H1 (cell line): ENCODE results near the gene ANKRD50. TPM values are rescaled to one million over a fixed set of nuclear protein-coding genes. Genes with fewer than 3 reads are reported as not detected.

Source experiments
- CTCF ChIA-PET: fragments of 300-600 bp; sonication (Branson Sonifier 250); formaldehyde crosslinking; loops from one replicate; lab custom pipeline; 2021; ENCODE audit not compliant: partially characterized antibody; lab: Charles Lee
- POLR2A ChIA-PET: fragments of 300-600 bp; sonication (Branson Sonifier 250); formaldehyde crosslinking; loops from one replicate; lab custom pipeline; 2021; ENCODE audit warnings: inconsistent platforms; ENCODE audit not compliant: partially characterized antibody; lab: Charles Lee
- DNase-seq, 2 experiments: peaks; one replicate each; pipeline versions ENCODE4 v3.0.0 to v3.0.0-alpha.2; 2010 to 2022; ENCODE audit warnings: low spot score in 2 of 2, low read depth in 1 of 2, mixed read lengths in 1 of 2
- FAIRE-seq: peaks from 2 replicates; lab custom pipeline; 2011; peaks lifted over from hg19 to GRCh38; lab: Jason Lieb, UNC
- H2AFZ ChIP-seq: 2 replicates; pipeline ENCODE4 v1.8.1; 2012; ENCODE audit warnings: low read length, inconsistent platforms
- H2AK5ac ChIP-seq: 2 replicates; pipeline ENCODE4 v1.6.1; 2013; ENCODE audit warnings: low read depth, low read length
- H2BK120ac ChIP-seq: replicated peaks from 2 replicates; pipeline ENCODE3; 2013; ENCODE audit warnings: low read depth, low read length, inconsistent platforms
- H2BK12ac ChIP-seq: 2 replicates; pipeline ENCODE4 v1.6.1; 2013; ENCODE audit warnings: low read depth, low read length
- H2BK15ac ChIP-seq: 2 replicates; pipeline ENCODE4 v1.6.1; 2013; ENCODE audit warnings: low read length
- H2BK20ac ChIP-seq: 2 replicates; pipeline ENCODE4 v1.6.1; 2013; ENCODE audit warnings: low read length
- H2BK5ac ChIP-seq: 2 replicates; pipeline ENCODE4 v1.6.1; 2013; ENCODE audit warnings: low read depth, low read length
- H3K14ac ChIP-seq: 2 replicates; pipeline ENCODE4 v1.6.1; 2013; ENCODE audit warnings: inconsistent platforms; ENCODE audit not compliant: insufficient read length
- H3K18ac ChIP-seq: 2 replicates; pipeline ENCODE4 v1.6.1; 2013; ENCODE audit warnings: low read length; ENCODE audit errors: extremely low read depth
- H3K23ac ChIP-seq: 2 replicates; pipeline ENCODE4 v1.6.1; 2013; ENCODE audit warnings: inconsistent platforms; ENCODE audit not compliant: insufficient read length
- H3K23me2 ChIP-seq: 2 replicates; pipeline ENCODE4 v1.6.1; 2013; ENCODE audit warnings: low read depth, low read length
- H3K27ac ChIP-seq: 2 replicates; pipeline ENCODE4 v1.6.1; 2011; ENCODE audit warnings: low read depth, low read length, inconsistent platforms
- H3K27me3 ChIP-seq, 4 experiments: replicated peaks in 1 of 4; 1 replicate in 1 of 4; 2 replicates in 3 of 4; pipeline versions ENCODE4 v1.6.1 to v1.8.1; 2011 to 2013; ENCODE audit warnings: low read length in 3 of 4, mild to moderate bottlenecking in 3 of 4, inconsistent platforms in 2 of 4, mixed read lengths in 2 of 4, moderate library complexity in 1 of 4; ENCODE audit not compliant: control insufficient read depth in 3 of 4, insufficient read depth in 3 of 4; ENCODE audit errors: extremely low read depth in 1 of 4
- H3K36me3 ChIP-seq, 4 experiments: 2 replicates each; pipeline versions ENCODE4 v1.6.1 to v1.8.1; 2011 to 2013; ENCODE audit warnings: mild to moderate bottlenecking in 4 of 4, low read length in 3 of 4, moderate library complexity in 2 of 4, control low read depth in 1 of 4, inconsistent platforms in 1 of 4; ENCODE audit not compliant: insufficient read depth in 4 of 4, control insufficient read depth in 2 of 4
- H3K4ac ChIP-seq: replicated peaks from 2 replicates; pipeline ENCODE3; 2013; ENCODE audit warnings: low read length, low read depth, mixed read lengths, inconsistent platforms; ENCODE audit not compliant: insufficient read length
- H3K4me1 ChIP-seq, 4 experiments: replicated peaks in 1 of 4; 1 replicate in 1 of 4; 2 replicates in 3 of 4; pipeline versions ENCODE4 v1.6.1 to v1.8.1; 2011 to 2013; ENCODE audit warnings: low read length in 3 of 4, inconsistent platforms in 2 of 4, mixed read lengths in 1 of 4; ENCODE audit not compliant: insufficient read depth in 4 of 4, control insufficient read depth in 3 of 4
- H3K4me2 ChIP-seq, 2 experiments: 2 replicates each; pipeline versions ENCODE4 v1.6.1 to v1.8.1; 2011 to 2013; ENCODE audit warnings: low read depth in 2 of 2, low read length in 2 of 2, control low read depth in 1 of 2, inconsistent platforms in 1 of 2, mild to moderate bottlenecking in 1 of 2; ENCODE audit not compliant: insufficient read depth in 1 of 2
- H3K4me3 ChIP-seq, 4 experiments: fragments of 200-600, 300-600 bp in 1 of 4; sonication (generic), shearing (Covaris generic), sonication (Bioruptor Twin) in 1 of 4; 2 replicates each; pipeline versions ENCODE4 v1.5.1 to v1.8.1; 2011 to 2016; ENCODE audit warnings: low read length in 4 of 4, low read depth in 3 of 4, control low read depth in 2 of 4, inconsistent platforms in 2 of 4, mild to moderate bottlenecking in 2 of 4, mixed read lengths in 1 of 4, moderate library complexity in 1 of 4; ENCODE audit not compliant: insufficient read depth in 2 of 4; ENCODE audit errors: extremely low read depth in 1 of 4
- H3K56ac ChIP-seq: replicated peaks from 2 replicates; pipeline ENCODE3; 2013; ENCODE audit warnings: low read depth, mild to moderate bottlenecking, mixed read lengths, low read length, inconsistent platforms; ENCODE audit not compliant: insufficient read length
- H3K79me1 ChIP-seq: 2 replicates; pipeline ENCODE4 v1.6.1; 2013; ENCODE audit warnings: low read depth, low read length, control low read depth
- H3K79me2 ChIP-seq, 2 experiments: 2 replicates each; pipeline versions ENCODE4 v1.6.1 to v1.8.1; 2012 to 2013; ENCODE audit warnings: low read length in 2 of 2, mild to moderate bottlenecking in 2 of 2, inconsistent platforms in 1 of 2; ENCODE audit not compliant: insufficient read depth in 2 of 2, control insufficient read depth in 1 of 2
- H3K9ac ChIP-seq, 4 experiments: replicated peaks in 1 of 4; 1 replicate in 1 of 4; 2 replicates in 3 of 4; pipeline versions ENCODE4 v1.6.1 to v1.8.1; 2011 to 2013; ENCODE audit warnings: low read depth in 3 of 4, low read length in 3 of 4, control low read depth in 2 of 4, mild to moderate bottlenecking in 2 of 4, moderate library complexity in 2 of 4, inconsistent platforms in 1 of 4; ENCODE audit errors: extremely low read depth in 1 of 4
- H3K9me3 ChIP-seq, 2 experiments: 2 replicates each; pipeline versions ENCODE4 v1.6.1 to v1.8.1; 2012 to 2013; ENCODE audit warnings: mild to moderate bottlenecking in 2 of 2, moderate library complexity in 2 of 2, control low read depth in 1 of 2, inconsistent platforms in 1 of 2, low read depth in 1 of 2, low read length in 1 of 2, mixed read lengths in 1 of 2; ENCODE audit not compliant: insufficient read depth in 2 of 2
- H4K20me1 ChIP-seq, 2 experiments: replicated peaks in 1 of 2; 2 replicates each; pipeline versions ENCODE3 to v1.8.1; 2011 to 2013; ENCODE audit warnings: inconsistent platforms in 2 of 2, low read length in 2 of 2, mild to moderate bottlenecking in 1 of 2; ENCODE audit not compliant: insufficient read depth in 2 of 2, control insufficient read depth in 1 of 2
- H4K5ac ChIP-seq: 2 replicates; pipeline ENCODE4 v1.6.1; 2013; ENCODE audit warnings: low read length, low read depth, mixed read lengths, inconsistent platforms; ENCODE audit not compliant: insufficient read length
- H4K8ac ChIP-seq: 2 replicates; pipeline ENCODE4 v1.8.0; 2013; ENCODE audit warnings: mild to moderate bottlenecking, moderate library complexity, low read length, inconsistent platforms; ENCODE audit not compliant: insufficient read depth; ENCODE audit errors: extremely low read depth
- H4K91ac ChIP-seq: replicated peaks from 2 replicates; pipeline ENCODE3; 2013; ENCODE audit warnings: low read length, mixed read lengths, inconsistent platforms; ENCODE audit not compliant: insufficient read length
- ASH2L ChIP-seq: fragments of 200-600, 300-600 bp; sonication (generic); IDR thresholded peaks from one replicate; pipeline ENCODE4 v1.7.1; 2017; ENCODE audit warnings: low read length
- BCL11A ChIP-seq, 2 experiments: IDR thresholded peaks; one replicate each; pipeline ENCODE4 v1.6.1; 2011; ENCODE audit warnings: low read depth in 2 of 2, low read length in 2 of 2, mild to moderate bottlenecking in 2 of 2
- EGR1 ChIP-seq: IDR thresholded peaks from 2 replicates; pipeline ENCODE4 v1.6.1; 2011; ENCODE audit warnings: low read depth, low read length, borderline replicate concordance
- EP300 ChIP-seq, 2 experiments: IDR thresholded peaks; 1 replicate in 1 of 2; 2 replicates in 1 of 2; pipeline ENCODE4 v1.6.1; 2011 to 2012; ENCODE audit warnings: low read depth in 2 of 2, low read length in 2 of 2, mild to moderate bottlenecking in 2 of 2, borderline replicate concordance in 1 of 2, inconsistent platforms in 1 of 2, moderate library complexity in 1 of 2
- GTF2F1 ChIP-seq: IDR thresholded peaks from 2 replicates; pipeline ENCODE4 v1.6.1; 2012; ENCODE audit warnings: low read depth, low read length, improper control_type of control experiment, borderline replicate concordance
- JUN ChIP-seq: IDR thresholded peaks from 2 replicates; pipeline ENCODE4 v1.6.1; 2011; ENCODE audit warnings: low read depth, mild to moderate bottlenecking, improper control_type of control experiment, low read length
- SRF ChIP-seq: IDR thresholded peaks from 2 replicates; pipeline ENCODE4 v1.6.1; 2011; ENCODE audit warnings: mild to moderate bottlenecking, low read depth, low read length, moderate library complexity
- TBP ChIP-seq: IDR thresholded peaks from 2 replicates; pipeline ENCODE4 v1.6.1; 2011; ENCODE audit warnings: low read depth, low read length, improper control_type of control experiment
- ZNF274 ChIP-seq: IDR thresholded peaks from 2 replicates; pipeline ENCODE4 v1.7.0; 2012; ENCODE audit warnings: low read length, borderline replicate concordance; ENCODE audit errors: extremely low read depth
- WGBS, 2 experiments: shearing (Covaris generic) in 1 of 2; methylation state at CpG; one replicate each; pipeline versions ENCODE4 v1.1.6 to v1.1.7; 2013 to 2015; ENCODE audit warnings: low lambda C conversion rate in 2 of 2, mixed read lengths in 2 of 2, inconsistent platforms in 1 of 2, low coverage in 1 of 2, missing lambda C conversion rate in 1 of 2; ENCODE audit not compliant: insufficient replicate concordance in 2 of 2, insufficient coverage in 1 of 2, insufficient read length in 1 of 2; ENCODE audit errors: extremely low coverage in 1 of 2, missing lambda C conversion rate in 1 of 2; 5-methylcytosine and 5-hydroxymethylcytosine counted together
- polyA plus RNA-seq, 7 experiments: library from polyadenylated mRNA; depleted of rRNA in 3 of 7; stranded (reverse) in 5 of 7; unstranded in 2 of 7; fragments of >200 nt in 5 of 7; fragments of 200-250 nt in 2 of 7; gene quantifications; 1 replicate in 5 of 7; 2 replicates in 1 of 7; 4 replicates in 1 of 7; pipeline versions ENCODE4 v1.2.1 to v1.2.3, GENCODE V29; 2011 to 2013; ENCODE audit warnings: missing spikeins in 2 of 7, mixed read lengths in 2 of 7
- total RNA-seq: library from RNA; stranded (reverse); fragmentation: NEBNext Ultra II Directional; extraction: Animal tissue kit (Norgen Biotek cat#: 25700); gene quantifications from 2 replicates; pipeline ENCODE4 v1.2.1, GENCODE V29; 2021
- TF ChIP-seq, protein P1 (sequence below): IDR thresholded peaks from 2 replicates; pipeline ENCODE4 v1.6.1; 2012; ENCODE audit warnings: inconsistent platforms
- TF ChIP-seq, protein P2 (sequence below), 3 experiments: IDR thresholded peaks; 1 replicate in 2 of 3; 2 replicates in 1 of 3; pipeline versions ENCODE4 v1.5.1 to v1.6.1; 2011; ENCODE audit warnings: low read length in 3 of 3, mild to moderate bottlenecking in 3 of 3, inconsistent platforms in 2 of 3, low read depth in 1 of 3, moderate library complexity in 1 of 3; ENCODE audit not compliant: insufficient read depth in 1 of 3; ENCODE audit errors: control extremely low read depth in 1 of 3

ANKRD50 gene
- total and polyA plus RNA-seq, 2 of the 8 experiments (the other 6 are each of a cell fraction or from before 2014, with no cell fraction given) = 8.5 to 25.0 TPM

DNA sequence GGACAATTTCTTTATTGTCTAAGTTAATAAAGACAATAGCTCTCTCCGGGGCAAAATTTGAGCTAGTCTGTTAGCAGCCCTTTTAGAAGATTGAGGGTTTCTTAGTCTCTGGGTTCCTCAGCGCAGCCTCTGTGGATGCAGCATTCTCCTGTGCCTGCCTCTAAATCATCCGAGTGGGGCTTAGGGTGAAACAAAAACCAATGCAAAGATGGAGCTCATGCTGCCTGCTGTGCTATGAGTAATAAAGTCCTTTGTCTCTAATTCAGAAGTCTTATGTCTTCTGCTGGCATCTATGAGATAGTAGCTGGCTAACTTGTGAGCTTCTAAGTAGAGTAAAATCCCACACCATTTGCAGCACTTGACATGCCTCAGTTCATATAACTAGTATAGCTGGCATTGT is 67.9 kb downstream of the ANKRD50 start:
- ChIA-PET POLR2A (no interaction called here), CTCF (interaction anchor here (0.6 to 0.8 kb wide), 2 partner anchors 8 to 10 kb away, joined by 3 read pairs; no protein-coding TSS in a partner anchor)
- Histone ChIP-seq H4K8ac (no peak overlapping the region), H3K23ac (no peak overlapping the region), H2AFZ (no peak overlapping the region; the same call in 1 of the 2 replicates), H3K27ac (no peak overlapping the region), H2BK5ac (no peak overlapping the region), H2AK5ac (no peak overlapping the region), H2BK20ac (no peak overlapping the region), H2BK15ac (no peak overlapping the region), H3K56ac (no peak overlapping the region), H4K91ac (no peak overlapping the region), H3K23me2 (no peaks in the 10 kb centered on the region), H3K4me3 (no peak overlapping the region), H3K14ac (no peak overlapping the region), H3K4me1 (peaks cover 0 to 7% (median 2%) of the 10 kb centered on the region in 4 experiments; a peak in 3 of 7 replicates), H2BK12ac (no peak overlapping the region), H3K9me3 (no peaks in the 10 kb centered on the region), H3K18ac (no peak overlapping the region), H3K27me3 (no peaks in the 10 kb centered on the region), H3K9ac (no peak overlapping the region), H3K4ac (no peak overlapping the region), H3K4me2 (no peak overlapping the region), H3K79me2 (no peaks in the 10 kb centered on the region), H3K36me3 (no peaks in the 10 kb centered on the region), H2BK120ac (no peak overlapping the region), H4K20me1 (no peaks in the 10 kb centered on the region), H3K79me1 (no peaks in the 10 kb centered on the region), H4K5ac (no peak overlapping the region)
- no peak for DNase-seq
- no peak for FAIRE-seq
- WGBS, 2 experiments = 89% methylated on average over 3 of the region's 3 CpGs; no CpG with 5 or more reads in 1 of the 2 experiments
- TF ChIP-seq, protein P1, sequence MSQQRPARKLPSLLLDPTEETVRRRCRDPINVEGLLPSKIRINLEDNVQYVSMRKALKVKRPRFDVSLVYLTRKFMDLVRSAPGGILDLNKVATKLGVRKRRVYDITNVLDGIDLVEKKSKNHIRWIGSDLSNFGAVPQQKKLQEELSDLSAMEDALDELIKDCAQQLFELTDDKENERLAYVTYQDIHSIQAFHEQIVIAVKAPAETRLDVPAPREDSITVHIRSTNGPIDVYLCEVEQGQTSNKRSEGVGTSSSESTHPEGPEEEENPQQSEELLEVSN = no peak
- TF ChIP-seq EP300 (IDR thresholded peaks at IDR 0.05; ENCODE audit: borderline replicate concordance in 1 of 2, low read depth in 2 of 2, low read length in 2 of 2) (no peak), ASH2L (no peak), JUN (no peak), SRF (no peak), BCL11A (IDR thresholded peaks at IDR 0.05; ENCODE audit: low read depth in 2 of 2, low read length in 2 of 2) (no peak), ZNF274 (no peak), GTF2F1 (no peak), EGR1 (no peak), TBP (no peak)
- TF ChIP-seq, protein P2, sequence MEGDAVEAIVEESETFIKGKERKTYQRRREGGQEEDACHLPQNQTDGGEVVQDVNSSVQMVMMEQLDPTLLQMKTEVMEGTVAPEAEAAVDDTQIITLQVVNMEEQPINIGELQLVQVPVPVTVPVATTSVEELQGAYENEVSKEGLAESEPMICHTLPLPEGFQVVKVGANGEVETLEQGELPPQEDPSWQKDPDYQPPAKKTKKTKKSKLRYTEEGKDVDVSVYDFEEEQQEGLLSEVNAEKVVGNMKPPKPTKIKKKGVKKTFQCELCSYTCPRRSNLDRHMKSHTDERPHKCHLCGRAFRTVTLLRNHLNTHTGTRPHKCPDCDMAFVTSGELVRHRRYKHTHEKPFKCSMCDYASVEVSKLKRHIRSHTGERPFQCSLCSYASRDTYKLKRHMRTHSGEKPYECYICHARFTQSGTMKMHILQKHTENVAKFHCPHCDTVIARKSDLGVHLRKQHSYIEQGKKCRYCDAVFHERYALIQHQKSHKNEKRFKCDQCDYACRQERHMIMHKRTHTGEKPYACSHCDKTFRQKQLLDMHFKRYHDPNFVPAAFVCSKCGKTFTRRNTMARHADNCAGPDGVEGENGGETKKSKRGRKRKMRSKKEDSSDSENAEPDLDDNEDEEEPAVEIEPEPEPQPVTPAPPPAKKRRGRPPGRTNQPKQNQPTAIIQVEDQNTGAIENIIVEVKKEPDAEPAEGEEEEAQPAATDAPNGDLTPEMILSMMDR (IDR thresholded peaks at IDR 0.05; ENCODE audit: control extremely low read depth in 1 of 3, insufficient read depth in 1 of 3, low read depth in 1 of 3, low read length in 3 of 3) = no peak
